GM20431 (cell line): Measurements from ENCODE around the gene SORCS3.

ENCODE experiments used
- in situ Hi-C: fragments of 300-500 bp; cut with MseI, MboI; formaldehyde crosslinking; loops from one replicate; pipeline ENCODE4 v1.15.0; 2020; ENCODE audit warnings: low sequenced_read_pairs; ENCODE audit not compliant: unreplicated experiment

SORCS3 gene

DNA sequence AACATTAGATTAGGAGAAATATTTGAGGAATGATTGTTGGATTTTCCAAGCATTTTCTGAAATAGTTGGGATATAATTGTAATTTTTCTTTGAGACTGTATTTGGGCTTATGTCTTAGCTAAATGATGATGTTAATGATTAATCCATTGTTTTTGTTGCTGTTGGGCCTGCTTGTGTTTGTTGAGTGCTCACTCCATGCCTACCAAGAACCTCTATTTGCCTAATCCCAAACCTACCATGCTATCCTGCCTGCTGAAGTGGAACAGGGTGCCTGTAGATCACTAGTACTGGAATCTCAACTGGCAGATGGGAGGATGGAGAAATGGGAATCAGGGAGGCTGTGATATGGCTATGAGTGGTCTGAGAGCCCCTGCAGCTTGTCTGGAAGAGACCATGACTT, 565.5 kb downstream of the SORCS3 start:
- in situ Hi-C loops: no loop called here

DNA sequence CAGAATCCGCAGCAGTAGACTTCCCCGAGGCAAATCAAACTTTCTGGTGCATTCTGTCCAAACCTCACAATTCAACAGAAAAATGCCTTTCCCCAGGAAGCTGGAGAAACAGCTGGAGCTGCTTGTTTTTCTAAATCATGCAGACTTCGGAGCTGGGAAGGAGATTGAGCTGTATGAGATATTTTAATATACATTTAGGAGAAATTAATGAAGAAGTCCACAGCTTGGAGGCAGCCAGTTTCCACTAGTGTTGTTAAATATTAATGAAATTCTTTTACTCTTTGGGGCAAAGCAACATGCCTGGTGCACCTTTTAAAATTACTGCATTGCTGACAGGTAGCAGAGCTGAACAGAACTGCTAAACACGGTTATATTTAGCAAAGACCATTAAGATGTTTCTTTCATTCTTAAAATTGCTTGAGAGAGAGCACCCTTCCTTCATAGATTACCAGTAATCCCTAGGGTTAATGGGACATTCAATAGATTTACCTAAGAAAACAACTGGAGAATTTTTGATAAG, 566.4 kb downstream of the SORCS3 start:
- in situ Hi-C loops: no loop called here

GRCh38 chr10:105210546-105210945, 569.5 kb downstream of the SORCS3 start:
- in situ Hi-C loops: no loop called here

DNA sequence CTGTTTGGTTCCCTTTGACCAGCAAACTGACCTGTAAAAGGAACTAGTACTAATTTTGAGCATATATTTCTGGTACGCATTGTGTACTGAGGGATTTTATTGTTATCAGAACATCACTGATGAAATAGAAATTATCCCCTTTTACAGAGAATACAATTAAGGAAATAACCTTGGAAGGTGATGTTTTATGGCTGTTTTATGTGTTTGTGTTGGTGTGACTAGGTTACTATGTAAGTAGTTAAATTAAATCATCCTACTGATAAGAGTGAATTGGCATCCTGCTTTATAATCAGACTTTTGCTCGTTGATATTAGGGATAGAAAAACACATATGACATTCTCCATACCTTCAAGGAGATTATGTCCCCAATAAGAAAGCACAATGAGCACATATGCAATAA, 596.6 kb downstream of the SORCS3 start:
- in situ Hi-C loops: no loop called here

DNA sequence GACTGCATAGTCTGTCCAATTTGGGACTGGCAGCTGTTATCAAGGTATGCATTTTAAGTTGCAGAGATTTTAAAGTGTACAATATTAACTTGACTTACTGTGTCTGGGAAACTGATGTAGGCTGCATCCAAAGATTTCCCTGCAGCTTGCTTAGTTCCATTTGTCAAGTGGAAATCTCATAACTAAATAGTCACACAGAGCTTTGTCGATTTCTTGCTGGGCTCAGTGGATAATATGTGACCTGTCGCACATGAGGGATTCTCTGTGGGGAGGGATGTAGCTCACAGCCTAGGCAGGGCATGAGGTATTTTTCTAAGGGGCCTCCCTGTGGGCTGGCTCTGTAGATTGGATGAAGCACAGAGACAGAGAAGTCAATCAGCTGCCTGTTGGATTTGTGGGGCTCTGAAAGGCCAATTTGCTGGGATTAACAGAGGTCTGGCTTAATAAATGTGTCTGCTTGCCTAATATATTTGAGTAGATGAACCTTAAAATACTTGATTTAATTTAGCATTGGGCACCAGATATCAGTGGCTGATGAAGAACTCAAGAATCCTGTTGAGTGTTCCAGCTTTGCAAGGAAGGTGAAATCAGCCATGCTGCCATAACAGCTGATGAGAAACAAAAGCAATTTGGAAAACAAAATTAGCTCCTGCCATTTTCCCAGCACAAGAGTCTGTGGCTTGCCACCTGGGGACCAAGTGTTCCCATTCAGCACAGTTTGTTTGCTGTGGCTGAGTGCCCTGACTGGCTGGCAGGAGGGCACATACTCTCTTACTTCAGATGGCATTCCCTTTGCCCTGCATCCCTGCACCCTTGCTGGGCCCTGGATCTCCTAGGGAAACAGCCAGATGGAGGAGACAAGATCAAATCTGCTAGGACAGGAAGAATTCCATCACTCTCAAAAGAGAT, 598.5 kb downstream of the SORCS3 start:
- in situ Hi-C loops: no loop called here

DNA sequence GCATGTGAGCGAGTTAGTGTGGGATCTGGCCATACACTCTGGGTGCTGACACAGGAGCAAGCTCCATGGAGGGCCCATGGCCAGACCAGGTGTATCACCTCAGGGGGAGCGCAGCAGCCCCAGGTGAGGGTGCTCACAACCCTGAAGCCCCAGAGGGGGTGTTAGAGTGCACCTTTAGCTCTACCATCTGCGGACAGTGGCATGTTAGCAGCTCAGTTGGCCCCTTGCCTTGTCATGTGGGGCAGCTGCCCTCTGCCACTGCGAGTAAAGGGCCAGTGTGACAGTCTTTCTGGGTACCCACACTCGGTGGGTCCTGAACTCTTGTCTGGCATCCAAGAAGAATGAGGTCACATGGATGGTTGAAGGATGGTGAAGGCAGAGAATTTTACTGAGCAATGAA, 600.2 kb downstream of the SORCS3 start:
- in situ Hi-C loops: no loop called here

- in situ Hi-C loops: no loop called here
Measured at GRCh38 chr10:105243381-105243780, 602.3 kb downstream of the SORCS3 start.

DNA sequence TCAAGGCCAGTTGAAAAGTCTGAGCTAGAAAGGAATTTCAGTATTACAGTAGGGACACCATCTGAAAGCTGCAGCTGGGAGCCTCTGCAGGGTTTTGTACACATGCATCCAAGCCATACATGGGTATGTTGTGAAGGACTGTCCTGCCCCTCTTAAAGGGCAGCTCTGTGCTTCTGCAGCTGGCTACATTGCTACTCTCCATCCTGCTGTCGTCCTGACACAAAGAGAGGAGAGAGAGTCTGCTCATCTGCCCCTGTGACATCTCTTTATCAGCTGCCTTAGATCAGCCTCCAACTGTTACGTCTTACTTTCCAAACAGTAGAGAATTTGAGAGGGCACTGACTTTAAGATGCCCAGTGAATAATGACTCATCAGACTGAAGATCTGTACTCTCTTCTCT, 602.7 kb downstream of the SORCS3 start:
- in situ Hi-C loops: no loop called here

DNA sequence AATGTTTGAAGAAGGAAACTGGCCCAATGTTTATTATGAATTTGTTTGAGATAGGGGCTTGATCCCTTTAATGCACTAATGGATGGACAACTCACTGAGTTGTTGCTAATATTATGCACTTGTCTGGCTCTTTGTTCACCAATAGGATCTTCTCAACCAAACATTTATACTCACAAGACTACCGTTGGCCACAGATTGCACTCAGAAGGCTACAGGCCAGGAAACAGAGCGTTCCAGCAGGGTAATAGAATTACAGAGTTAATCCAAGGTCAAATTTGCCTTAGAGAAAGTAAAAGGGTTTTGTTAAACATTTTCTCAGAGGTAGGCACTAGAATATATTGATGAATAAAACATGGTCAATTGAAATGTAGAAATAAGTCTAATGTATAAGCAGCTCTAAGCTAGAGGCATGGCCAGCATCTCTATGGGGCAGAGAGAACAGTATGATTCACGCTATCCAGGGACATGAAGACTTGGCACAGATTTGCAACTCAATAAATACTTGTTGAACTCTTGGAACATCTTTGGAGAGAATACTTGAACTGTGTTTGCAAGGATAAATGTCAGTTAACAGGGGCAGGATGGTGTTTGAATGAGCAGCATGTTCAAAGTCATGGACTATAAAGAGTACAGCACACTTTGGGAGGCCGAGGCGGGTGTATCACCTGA, 606.9 kb downstream of the SORCS3 start:
- in situ Hi-C loops: no loop called here

GRCh38 chr10:105252911-105253310, 611.8 kb downstream of the SORCS3 start:
- in situ Hi-C loops: no loop called here

DNA sequence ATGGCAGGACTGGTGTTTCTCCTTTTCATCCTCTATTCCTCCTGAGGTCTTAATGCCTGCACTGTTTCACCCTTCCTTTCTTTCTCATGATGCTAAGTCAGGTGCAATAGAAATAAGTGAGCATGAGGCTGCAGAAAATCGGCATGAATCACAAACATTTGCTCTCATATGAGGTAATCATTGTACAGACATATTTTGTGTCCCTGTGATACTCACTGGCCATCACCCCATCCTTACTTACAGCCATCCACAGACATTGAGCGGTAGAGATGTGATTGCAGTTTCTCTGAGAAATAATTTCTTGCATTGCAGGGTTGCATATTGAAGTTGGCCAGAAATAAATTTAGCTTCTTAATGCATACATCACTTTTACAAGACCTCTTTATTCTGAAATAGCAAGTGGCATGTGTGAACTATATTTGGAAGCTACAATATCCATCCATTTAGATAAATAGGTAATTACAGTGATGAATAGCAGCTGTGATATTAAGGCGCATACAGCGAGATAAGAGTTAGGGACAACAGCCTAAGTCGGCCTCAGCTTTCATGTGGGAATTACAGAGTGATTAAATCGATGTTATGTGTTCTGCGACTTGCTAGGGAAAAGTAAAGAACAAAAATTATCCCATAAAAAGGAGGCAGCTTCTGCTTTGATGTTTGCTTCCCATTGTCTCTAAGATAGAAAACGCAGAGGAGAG, 612.6 kb downstream of the SORCS3 start:
- in situ Hi-C loops: no loop called here

GRCh38 chr10:105258036-105258673, 617.1 kb downstream of the SORCS3 start:
- in situ Hi-C loops: no loop called here

DNA sequence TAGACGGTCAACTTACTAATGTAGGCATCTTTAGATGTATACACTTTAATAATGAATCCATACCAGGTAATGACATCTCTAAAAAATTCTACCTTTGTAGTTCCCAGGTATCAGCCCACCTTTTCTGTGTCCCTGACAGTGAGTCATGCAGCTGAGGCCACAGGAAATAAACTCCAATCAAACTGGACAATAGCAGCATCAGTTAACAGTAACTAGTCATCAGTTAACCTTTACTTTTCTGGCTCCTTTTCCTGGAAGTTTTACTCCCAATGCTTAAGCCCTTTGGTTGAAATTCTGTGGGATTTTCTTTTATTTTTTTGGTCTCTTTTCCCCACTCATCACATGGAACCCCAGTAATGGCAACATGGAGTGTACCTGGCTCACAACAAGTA, 617.6 kb downstream of the SORCS3 start:
- in situ Hi-C loops: no loop called here

DNA sequence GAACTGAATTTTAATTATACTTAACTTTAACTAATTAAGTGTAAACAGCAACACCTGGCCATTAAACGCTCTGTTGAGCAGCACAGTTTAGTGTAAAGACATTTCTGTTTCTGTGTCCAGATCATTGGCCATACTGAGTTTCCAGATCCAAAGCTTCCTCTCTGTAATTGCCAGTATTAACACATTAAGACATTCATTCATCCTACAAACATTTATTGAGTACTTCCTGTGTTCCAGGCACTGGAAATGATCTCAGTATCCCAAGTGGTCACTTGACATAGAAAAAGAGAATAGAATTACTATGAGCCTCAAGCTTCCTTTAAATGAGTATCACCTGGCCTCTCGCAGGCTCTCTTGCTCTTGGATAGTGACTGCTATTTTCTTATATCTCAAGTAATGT, 618.1 kb downstream of the SORCS3 start:
- in situ Hi-C loops: no loop called here

DNA sequence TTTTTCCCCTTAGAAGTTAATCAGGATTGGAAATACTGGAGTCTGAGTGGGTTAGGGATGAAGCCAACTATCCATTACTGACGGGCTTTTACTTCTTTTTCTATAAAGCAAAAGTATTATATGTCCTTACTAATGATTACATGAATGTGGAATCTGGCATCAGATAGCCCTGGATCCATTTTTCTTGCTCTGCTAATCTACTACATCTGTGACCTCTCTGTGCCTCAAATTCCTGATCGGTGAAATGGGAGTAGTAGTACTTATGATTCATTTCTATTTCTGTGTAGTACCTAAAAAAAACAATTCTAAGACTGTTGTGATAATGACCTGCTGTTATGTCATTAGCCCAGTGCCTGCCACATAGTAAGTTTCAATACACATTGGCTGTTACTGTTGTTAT, 621.6 kb downstream of the SORCS3 start:
- in situ Hi-C loops: no loop called here

GRCh38 chr10:105266966-105267539, 626.0 kb downstream of the SORCS3 start:
- in situ Hi-C loops: no loop called here

GRCh38 chr10:105268961-105269360, 627.9 kb downstream of the SORCS3 start:
- in situ Hi-C loops: no loop called here

- in situ Hi-C loops: no loop called here
Measured at GRCh38 chr10:105269689-105270088, 628.6 kb downstream of the SORCS3 start.

GRCh38 chr10:105274556-105275070, 633.5 kb downstream of the SORCS3 start:
- in situ Hi-C loops: no loop called here

DNA sequence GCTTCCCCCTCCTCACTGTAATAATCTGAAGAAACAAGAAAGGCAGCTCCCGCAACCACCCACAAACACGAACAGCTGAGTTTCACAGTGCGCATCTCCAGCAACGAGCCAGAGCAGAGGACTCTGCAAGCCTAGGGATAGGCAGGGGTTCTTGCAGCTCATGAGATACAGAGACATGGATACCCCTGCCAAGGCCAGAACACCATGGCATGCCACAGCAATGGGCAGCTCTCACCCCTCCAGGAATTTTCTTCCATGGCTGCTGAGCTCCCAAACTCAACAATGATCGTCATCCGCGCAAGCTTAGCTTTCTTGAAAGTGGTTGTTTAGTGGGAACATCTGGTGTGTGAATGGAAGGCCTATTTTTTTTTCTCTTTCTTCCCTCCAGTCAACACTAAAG, 637.3 kb downstream of the SORCS3 start:
- in situ Hi-C loops: no loop called here
